ENCODE measurements around the gene TANGO2.
A peak's percentile ranks its signal among the peaks of the same experiment; 100 is the strongest.

Gene TANGO2

DNA sequence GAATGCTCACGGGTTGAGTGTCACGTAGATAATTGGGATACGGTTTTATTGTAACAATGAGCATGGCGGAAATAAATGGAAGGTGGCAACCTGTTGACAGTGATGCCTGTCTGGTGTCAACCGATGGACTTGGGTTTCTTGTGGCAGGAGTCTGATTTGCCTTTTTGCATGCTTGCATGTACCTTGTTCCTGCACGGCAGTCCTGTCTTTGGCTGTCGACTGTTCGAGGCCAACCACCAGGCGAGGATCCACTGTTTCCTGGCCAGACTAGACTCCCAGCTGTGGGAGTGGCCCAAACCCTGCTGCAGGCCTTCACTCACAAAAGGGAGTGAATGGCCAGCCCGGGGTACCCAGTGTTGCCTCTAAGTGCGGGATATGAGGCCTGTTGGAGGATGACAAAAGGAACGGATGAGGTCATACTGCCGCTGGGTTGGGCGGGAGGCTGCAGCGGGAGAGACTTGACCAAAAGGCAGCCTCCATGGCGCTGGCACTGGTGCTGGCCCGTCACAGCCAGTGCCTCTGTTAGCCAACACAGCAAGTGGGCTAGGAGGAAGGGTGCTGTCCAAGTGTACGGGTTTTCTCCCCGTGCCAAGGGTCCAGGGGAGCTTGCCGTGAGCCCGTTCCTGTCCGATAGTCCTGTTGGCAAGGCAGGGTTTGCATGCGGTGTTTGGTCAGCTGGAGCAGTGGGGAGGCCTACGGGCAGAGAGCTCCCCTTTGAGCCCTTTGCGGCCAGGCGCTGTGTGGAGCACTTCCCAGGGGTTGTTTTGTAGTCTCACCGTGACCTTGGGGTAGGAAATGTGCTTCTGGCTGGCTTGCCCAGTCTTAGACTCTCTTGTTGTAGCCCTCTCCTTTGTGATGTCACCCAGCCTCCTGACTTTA lies 60.1 kb downstream of the TANGO2 start:
- TF ChIP-seq POLR2A (IDR thresholded peaks at IDR 0.05; ENCODE audit: low read length) (no peak), GATA1 (IDR thresholded peaks at IDR 0.05; ENCODE audit: low read depth, low read length) (no peak)
- DNase-seq = peak; percentile 64 to 66

- DNase-seq = no peak
- no peak for TF ChIP-seq POLR2A (IDR thresholded peaks at IDR 0.05; ENCODE audit: low read length)
- TF ChIP-seq GATA1 (IDR thresholded peaks at IDR 0.05; ENCODE audit: low read depth, low read length) = no peak
These were observed 62.4 kb downstream of the TANGO2 start for GRCh38 chr22:20083157-20083890.

DNA sequence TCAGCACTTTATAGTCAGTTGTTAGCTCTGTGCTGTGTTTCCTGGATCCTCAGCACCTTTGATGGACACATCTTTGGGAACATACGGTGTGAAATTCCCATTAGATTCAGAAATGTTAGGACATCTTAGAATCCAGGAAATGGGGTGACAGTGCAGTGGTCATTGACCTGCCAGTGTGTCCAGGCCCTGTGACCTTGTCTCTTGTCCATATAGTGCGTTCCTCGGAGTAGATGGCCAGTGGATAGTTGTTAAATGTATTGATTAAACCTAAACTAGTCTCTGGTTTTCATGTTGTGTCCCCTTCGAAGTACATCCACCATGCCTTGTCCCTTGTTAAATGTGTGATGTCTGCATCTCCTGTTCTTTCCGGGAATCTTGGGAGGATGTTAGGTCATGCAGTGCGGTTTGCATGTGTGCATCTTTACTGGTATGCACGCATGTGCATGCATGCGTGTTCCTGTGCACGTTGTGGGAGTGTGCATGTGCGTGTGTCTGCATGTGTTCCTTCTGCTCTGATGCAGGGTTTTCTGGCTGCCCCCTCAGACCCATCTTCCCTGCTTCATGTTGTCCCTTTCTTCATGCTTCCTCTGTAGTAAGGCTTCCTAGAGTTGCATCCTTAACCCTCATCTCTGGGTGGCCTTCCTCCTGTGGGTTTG lies 63.1 kb downstream of the TANGO2 start:
- TF ChIP-seq POLR2A (IDR thresholded peaks at IDR 0.05; ENCODE audit: low read length) = no peak
- no peak for DNase-seq

DNA sequence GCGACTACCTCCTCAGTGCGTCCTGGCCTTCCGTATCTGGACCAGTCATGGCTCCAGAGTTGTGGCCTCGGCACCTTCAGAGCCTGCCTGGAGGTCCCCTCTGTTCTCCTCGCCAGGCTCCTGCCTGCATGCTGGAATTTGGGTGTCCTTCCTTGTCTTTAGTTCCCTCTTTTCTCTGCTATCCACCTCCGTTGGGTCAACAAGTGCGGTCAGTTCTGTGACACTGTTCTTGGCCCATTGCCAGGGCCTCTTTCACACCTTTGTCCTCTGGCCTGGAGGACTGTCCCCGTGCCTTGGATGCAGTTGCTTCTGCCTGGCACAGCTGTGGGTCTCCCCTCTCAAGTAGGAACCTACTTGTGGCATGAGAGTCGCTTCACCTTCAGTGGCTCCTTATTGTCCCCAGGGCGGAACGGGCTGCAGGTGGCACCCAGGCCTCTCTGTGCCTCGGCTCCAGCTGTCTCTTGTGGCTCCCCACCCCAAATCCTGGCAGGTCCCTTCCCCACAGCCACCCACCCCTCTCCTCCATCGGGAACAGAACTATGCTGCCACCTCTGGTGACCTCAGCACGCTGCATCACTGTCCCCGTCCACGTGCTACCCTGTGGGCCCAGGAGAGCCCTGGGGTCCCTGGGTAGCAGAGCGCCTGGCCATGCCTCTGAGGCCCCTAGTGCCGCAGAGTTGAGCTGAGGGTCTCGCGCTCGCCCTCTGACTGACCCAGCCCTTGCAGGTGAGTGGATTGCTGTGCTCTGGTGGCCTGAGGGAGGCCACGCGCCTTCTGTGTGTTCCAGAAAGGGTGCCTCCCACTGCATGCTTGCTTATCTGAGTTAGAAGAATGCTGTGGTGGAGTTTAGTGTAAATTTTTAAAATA lies 63.9 kb downstream of the TANGO2 start:
- peak; percentile 36 to 43 for DNase-seq
- TF ChIP-seq POLR2A (IDR thresholded peaks at IDR 0.05; ENCODE audit: low read length) = no peak
- TF ChIP-seq GATA1 (IDR thresholded peaks at IDR 0.05; ENCODE audit: low read depth, low read length) = no peak

DNA sequence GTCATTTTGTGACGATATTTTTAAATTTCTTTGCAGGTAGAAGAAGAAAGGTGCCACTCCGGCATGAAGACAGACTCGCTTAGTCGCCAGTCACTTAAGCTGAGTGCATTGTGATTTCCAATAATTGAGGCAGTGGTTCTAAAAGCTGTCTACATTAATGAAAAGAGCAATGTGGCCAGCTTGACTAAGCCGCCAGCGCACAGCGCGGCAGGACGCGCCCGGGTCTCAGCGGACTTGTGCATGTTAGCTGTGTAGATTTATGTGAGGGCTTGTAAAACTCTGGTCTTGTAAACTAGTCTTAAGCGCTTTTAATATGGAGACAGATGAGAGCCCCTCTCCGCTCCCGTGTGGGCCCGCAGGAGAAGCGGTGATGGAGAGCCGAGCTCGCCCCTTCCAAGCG lies 64.7 kb downstream of the TANGO2 start:
- TF ChIP-seq GATA1 (IDR thresholded peaks at IDR 0.05; ENCODE audit: low read depth, low read length) (no peak), POLR2A (IDR thresholded peaks at IDR 0.05; ENCODE audit: low read length) (no peak)
- DNase-seq = no peak

DNA sequence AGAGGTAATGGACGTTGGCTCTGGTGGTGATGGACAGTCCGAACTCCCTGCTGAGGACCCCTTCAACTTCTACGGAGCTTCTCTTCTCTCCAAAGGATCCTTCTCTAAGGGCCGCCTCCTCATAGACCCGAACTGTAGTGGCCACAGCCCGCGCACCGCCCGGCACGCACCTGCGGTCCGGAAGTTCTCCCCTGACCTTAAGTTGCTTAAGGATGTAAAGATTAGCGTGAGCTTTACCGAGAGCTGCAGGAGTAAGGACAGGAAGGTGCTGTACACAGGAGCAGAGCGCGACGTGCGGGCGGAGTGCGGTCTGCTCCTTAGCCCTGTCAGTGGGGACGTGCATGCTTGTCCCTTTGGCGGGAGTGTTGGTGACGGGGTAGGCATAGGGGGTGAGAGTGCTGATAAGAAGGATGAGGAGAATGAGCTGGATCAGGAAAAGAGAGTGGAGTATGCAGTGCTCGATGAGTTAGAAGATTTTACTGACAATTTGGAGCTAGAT lies 65.2 kb downstream of the TANGO2 start:
- TF ChIP-seq GATA1 (IDR thresholded peaks at IDR 0.05; ENCODE audit: low read depth, low read length) (no peak), POLR2A (IDR thresholded peaks at IDR 0.05; ENCODE audit: low read length) (no peak)
- DNase-seq = no peak

GRCh38 chr22:20086763-20087162 lies 65.9 kb downstream of the TANGO2 start:
- TF ChIP-seq POLR2A (IDR thresholded peaks at IDR 0.05; ENCODE audit: low read length) = no peak
- no peak for TF ChIP-seq GATA1 (IDR thresholded peaks at IDR 0.05; ENCODE audit: low read depth, low read length)
- no peak for DNase-seq

- DNase-seq = no peak
- TF ChIP-seq POLR2A (IDR thresholded peaks at IDR 0.05; ENCODE audit: low read length) = no peak
- no peak for TF ChIP-seq GATA1 (IDR thresholded peaks at IDR 0.05; ENCODE audit: low read depth, low read length)
These were observed 66.7 kb downstream of the TANGO2 start for GRCh38 chr22:20087319-20088262.

DNA sequence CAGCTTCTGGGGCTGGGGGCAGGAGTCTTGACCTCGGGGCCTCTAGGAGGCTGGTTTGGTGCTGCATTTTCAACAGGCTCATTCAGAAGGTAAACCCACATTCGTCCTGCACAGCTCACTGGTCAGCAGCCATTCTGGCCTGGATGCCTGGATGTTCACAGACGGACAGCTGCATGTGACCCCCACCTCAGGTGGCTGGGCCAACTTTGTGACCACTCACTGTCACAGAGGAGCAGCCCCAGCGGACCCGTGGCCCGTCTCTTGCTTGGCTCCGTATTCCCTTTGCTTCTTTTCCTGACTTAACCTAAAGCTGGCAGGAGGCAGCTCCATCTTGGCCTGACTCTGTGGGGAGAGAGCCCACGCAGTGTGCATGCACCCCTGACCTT lies 67.3 kb downstream of the TANGO2 start:
- no peak for TF ChIP-seq POLR2A (IDR thresholded peaks at IDR 0.05; ENCODE audit: low read length)
- TF ChIP-seq GATA1 (IDR thresholded peaks at IDR 0.05; ENCODE audit: low read depth, low read length) = no peak
- no peak for DNase-seq

DNA sequence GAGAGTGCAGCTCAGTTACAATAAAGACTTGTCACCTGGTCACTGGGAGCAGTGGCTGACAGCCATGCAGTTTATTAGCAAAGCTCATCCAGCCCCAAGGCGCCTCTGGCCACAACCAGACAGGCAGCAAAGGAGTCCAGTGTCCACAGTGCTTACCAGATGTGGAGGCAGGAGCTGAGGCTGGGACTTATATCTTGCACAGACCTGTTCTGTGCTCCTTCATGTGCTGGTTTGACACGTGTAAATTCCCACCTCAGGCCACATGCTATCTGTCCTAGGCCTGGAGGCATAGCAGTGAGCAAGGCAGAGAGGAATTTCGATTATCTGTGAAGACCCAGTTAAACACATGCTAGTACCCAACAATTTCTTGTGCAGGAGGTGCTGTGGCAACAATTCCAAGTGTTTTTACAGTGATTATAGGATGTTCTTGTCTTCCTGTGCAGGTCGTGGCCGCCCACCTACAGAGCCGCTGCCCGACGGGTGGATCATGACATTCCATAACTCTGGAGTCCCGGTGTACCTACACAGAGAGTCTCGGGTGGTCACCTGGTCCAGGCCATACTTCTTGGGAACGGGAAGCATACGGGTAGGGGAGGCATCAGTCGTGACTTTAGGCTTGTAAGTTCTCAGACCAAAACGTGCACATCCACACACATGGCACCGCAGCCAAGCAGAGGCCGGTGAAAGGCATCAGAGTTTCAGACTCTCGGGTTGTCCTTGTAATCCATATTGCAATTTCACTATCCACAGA lies 68.5 kb downstream of the TANGO2 start:
- TF ChIP-seq GATA1 (IDR thresholded peaks at IDR 0.05; ENCODE audit: low read depth, low read length) (no peak), POLR2A (IDR thresholded peaks at IDR 0.05; ENCODE audit: low read length) (no peak)
- no peak for DNase-seq

GRCh38 chr22:20089977-20090729 lies 69.2 kb downstream of the TANGO2 start:
- TF ChIP-seq GATA1 (IDR thresholded peaks at IDR 0.05; ENCODE audit: low read depth, low read length) (no peak), POLR2A (IDR thresholded peaks at IDR 0.05; ENCODE audit: low read length) (no peak)

More at GRCh38 chr22:20089977-20090729, 69.2 kb downstream of the TANGO2 start:
- no peak for DNase-seq
